Ascending aorta (tissue), 2 donors: ENCODE results near the gene TRABD. TPM values are rescaled to one million over a fixed set of nuclear protein-coding genes. Genes with fewer than 3 reads are reported as not detected.

Experiments used
- DNase-seq, 2 donors: peaks; one replicate each; pipeline ENCODE4 v3.0.0-alpha.2; 2019; ENCODE audit warnings: low spot score in 2 of 2
- H3K27ac ChIP-seq, 2 donors: fragments of 200-600 bp; sonication (generic); one replicate each; pipeline ENCODE4 v1.5.1; 2016 to 2017; ENCODE audit warnings: mild to moderate bottlenecking in 1 of 2
- H3K27me3 ChIP-seq: fragments of 200-600 bp; sonication (generic); one replicate; pipeline ENCODE4 v1.5.1; 2017
- H3K36me3 ChIP-seq, 2 donors: fragments of 200-600 bp; sonication (generic); one replicate each; pipeline ENCODE4 v1.5.1; 2016
- H3K4me1 ChIP-seq, 2 donors: fragments of 200-600 bp; sonication (generic); one replicate each; pipeline ENCODE4 v1.5.1; 2016 to 2017; ENCODE audit warnings: mild to moderate bottlenecking in 1 of 2
- H3K4me3 ChIP-seq, 2 donors: fragments of 200-600 bp; sonication (generic); one replicate each; pipeline ENCODE4 v1.5.1; 2016 to 2017; ENCODE audit warnings: mild to moderate bottlenecking in 1 of 2
- H3K9me3 ChIP-seq, 2 donors: fragments of 200-600 bp; sonication (generic); one replicate each; pipeline ENCODE4 v1.5.1; 2016
- CTCF ChIP-seq, 3 experiments: fragments of 200-600 bp in 2 of 3; fragments of 450-650 bp in 1 of 3; sonication (generic) in 2 of 3; IDR thresholded peaks; one replicate each; pipeline ENCODE4 v1.5.1; 2016 to 2019; ENCODE audit warnings: antibody characterized with exemption in 3 of 3, mild to moderate bottlenecking in 1 of 3, moderate library complexity in 1 of 3
- intact Hi-C: fragments of 100-400 bp; cut with DNase I; formaldehyde crosslinking; loops from one replicate; pipeline ENCODE4 v1.15.1; 2023
- total RNA-seq: library from RNA; depleted of rRNA; stranded (reverse); fragments of >200 nt; gene quantifications from one replicate; pipeline ENCODE4 v1.1.0, GENCODE V29; 2016

The TRABD gene
- total RNA-seq, 1 donor from 2014 or later: 91.4 TPM

GRCh38 chr22:50226063-50226874, 40.6 kb downstream of the TRABD start:
- peaks cover 80 to 83% of the 10 kb centered on the region in 2 donors for H3K36me3 ChIP-seq
- H3K4me1 ChIP-seq: no peaks in the 10 kb centered on the region
- no peaks in the 10 kb centered on the region for H3K27me3 ChIP-seq
- no peak for TF ChIP-seq CTCF (IDR thresholded peaks at IDR 0.05)
- no peak for DNase-seq
- intact Hi-C loops: no loop called here
- H3K27ac ChIP-seq: no peak overlapping the region
- H3K4me3 ChIP-seq: no peak overlapping the region
- no peaks in the 10 kb centered on the region for H3K9me3 ChIP-seq

GRCh38 chr22:50226875-50227165, 41.1 kb downstream of the TRABD start:
- DNase-seq: no peak
- H3K27ac ChIP-seq: no peak overlapping the region
- H3K9me3 ChIP-seq: no peaks in the 10 kb centered on the region
- TF ChIP-seq CTCF (IDR thresholded peaks at IDR 0.05): no peak
- H3K27me3 ChIP-seq: no peaks in the 10 kb centered on the region
- intact Hi-C loops: no loop called here
- peaks cover 78% of the 10 kb centered on the region in 2 donors for H3K36me3 ChIP-seq
- H3K4me3 ChIP-seq: no peak overlapping the region
- H3K4me1 ChIP-seq: no peaks in the 10 kb centered on the region

GRCh38 chr22:50227579-50228215, 42.0 kb downstream of the TRABD start:
- Histone ChIP-seq H3K27me3 (no peaks in the 10 kb centered on the region), H3K4me1 (no peaks in the 10 kb centered on the region), H3K36me3 (peaks cover 69 to 70% of the 10 kb centered on the region in 2 donors), H3K9me3 (no peaks in the 10 kb centered on the region), H3K4me3 (no peak overlapping the region), H3K27ac (no peak overlapping the region)
- intact Hi-C loops: no loop called here
- TF ChIP-seq CTCF (IDR thresholded peaks at IDR 0.05): no peak
- DNase-seq: no peak

GRCh38 chr22:50228366-50228765, 42.7 kb downstream of the TRABD start:
- Histone ChIP-seq H3K9me3 (no peaks in the 10 kb centered on the region), H3K36me3 (peaks cover 64 to 69% of the 10 kb centered on the region in 2 donors), H3K4me1 (no peaks in the 10 kb centered on the region), H3K27me3 (no peaks in the 10 kb centered on the region), H3K27ac (no peak overlapping the region), H3K4me3 (no peak overlapping the region)
- intact Hi-C loops: no loop called here
- no peak for TF ChIP-seq CTCF (IDR thresholded peaks at IDR 0.05)
- DNase-seq: no peak

GRCh38 chr22:50229370-50229769, 43.7 kb downstream of the TRABD start:
- H3K9me3 ChIP-seq: no peaks in the 10 kb centered on the region
- intact Hi-C loops: no loop called here

More at GRCh38 chr22:50229370-50229769, 43.7 kb downstream of the TRABD start:
- DNase-seq: no peak
- no peak overlapping the region for H3K4me3 ChIP-seq
- no peak overlapping the region for H3K27ac ChIP-seq
- no peak for TF ChIP-seq CTCF (IDR thresholded peaks at IDR 0.05)
- no peaks in the 10 kb centered on the region for H3K27me3 ChIP-seq
- H3K4me1 ChIP-seq: no peaks in the 10 kb centered on the region
- H3K36me3 ChIP-seq: peaks cover 56 to 61% of the 10 kb centered on the region in 2 donors
